HL-60/S4 (cell line): ENCODE measurements around the gene LIPA.
"Not testable (repeated sequence)": the region's sequence is repeated elsewhere in the genome, so short reads cannot be mapped to it uniquely, and the experiment has no call there.

Source experiments
- in situ Hi-C: fragments of 300-500 bp; cut with MboI; formaldehyde crosslinking; loops from 2 replicates; pipeline ENCODE4 v1.14.3; 2022; ENCODE audit warnings: low sequenced_read_pairs

LIPA gene

DNA sequence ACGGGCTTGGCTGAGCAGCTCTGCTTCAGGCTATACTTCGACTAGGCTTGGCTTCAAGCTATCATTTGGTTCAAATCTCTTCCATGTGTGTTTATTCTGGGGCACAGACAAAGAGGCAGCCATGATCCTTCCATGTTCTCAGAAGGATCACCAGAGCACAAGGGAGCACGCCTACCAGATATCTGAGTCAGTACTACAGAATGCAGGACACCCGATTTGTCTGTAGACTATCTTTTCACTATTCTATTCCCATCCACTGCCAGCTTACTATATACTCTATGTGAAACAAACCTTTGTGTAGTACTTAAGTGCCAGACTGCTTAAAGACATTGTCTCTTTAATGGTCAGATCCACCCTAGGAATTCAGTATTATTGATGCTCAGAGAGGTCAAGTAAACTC is 79.6 kb downstream of the LIPA start:
- in situ Hi-C loops = no loop called here

DNA sequence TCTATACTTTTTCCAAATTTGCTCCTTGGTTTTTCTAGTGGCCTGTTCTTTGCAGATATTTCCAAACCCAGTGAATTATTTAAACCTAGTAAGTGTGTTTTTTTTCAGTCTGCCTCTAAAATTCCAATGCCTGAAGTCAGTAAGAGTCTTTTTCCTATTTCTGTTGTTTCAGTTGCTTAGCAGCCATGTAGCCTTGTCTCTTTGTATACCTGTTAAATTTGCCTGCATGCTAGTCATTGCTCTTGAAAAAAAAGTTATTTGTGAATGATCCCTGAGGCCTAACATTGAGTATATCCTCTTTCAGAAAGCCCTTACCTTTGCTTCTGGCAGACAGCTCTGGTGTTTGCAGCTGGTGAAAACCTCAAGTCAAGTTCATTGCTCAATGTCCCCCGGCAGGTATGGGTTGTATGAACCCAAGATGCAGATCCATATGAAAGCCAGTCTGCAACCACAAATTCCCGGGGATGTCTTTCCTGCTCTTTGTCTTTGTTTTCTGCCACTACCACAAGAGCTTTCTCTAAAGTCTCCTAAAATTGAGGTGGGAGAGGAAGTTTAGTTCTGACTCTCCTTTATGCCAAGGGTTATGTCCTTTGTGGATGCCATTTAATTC is 80.2 kb downstream of the LIPA start:
- in situ Hi-C loops = no loop called here

DNA sequence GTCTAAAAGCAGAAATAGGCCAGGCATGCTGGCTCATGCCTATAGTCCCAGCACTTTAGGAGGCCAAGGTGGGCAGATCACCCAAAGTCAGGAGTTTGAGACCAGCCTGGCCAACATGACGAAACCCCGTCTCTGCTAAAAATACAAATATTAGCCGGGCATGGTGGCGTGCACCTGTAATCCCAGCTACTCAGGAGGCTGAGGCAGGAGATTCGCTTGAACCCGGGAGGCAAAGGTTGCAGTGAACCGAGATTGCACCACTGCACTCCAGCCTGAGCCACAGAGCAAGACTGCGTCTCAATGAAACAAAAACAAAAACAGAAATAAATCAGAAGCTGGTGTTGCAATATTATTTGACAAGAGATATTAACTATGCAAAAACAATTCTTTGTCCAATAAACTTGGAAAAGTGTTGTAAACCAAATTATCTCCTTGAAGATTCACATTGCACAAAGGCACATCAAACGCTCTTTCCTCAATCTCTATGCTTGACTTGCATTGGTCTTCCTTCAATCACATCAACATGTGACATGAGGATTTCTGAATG is 83.1 kb downstream of the LIPA start:
- in situ Hi-C loops = not testable (repeated sequence)

DNA sequence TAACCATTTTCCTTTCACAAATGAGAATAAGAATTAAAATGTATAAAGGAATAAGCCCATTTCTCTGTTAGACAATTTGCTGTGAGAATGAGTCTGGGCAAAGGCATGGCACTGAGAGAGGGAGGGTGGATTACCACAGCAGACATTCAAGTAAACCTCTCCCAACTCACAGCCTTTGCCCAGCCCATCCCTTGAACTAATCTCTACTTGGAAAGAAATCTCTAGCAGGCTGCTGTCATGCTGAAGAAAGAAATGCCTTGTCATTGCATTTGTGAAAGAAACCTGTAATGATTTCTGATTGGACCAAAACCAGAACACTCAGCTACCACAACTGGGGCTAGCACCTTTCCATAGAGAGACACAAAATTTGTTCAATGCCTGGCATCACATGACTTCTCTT is 83.7 kb downstream of the LIPA start:
- in situ Hi-C loops = no loop called here

DNA sequence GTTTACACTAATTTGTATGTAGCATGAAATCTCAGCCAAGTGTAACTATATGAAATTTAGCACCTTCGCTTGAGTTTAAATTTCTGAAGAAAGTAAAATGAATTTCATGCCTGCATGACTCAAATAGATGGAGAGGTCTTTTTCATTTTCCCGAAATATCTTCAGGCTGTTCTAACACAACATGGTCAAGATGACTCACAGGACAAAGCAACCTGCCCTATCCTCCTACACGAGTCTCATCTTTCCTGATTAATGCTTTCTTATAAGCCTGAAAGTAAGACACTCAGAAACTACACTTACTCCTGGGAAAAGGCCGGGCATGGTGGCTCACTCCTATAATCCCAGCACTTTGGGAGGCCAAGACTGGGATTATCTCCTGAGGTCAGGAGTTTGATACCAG is 85.7 kb downstream of the LIPA start:
- in situ Hi-C loops = no loop called here

DNA sequence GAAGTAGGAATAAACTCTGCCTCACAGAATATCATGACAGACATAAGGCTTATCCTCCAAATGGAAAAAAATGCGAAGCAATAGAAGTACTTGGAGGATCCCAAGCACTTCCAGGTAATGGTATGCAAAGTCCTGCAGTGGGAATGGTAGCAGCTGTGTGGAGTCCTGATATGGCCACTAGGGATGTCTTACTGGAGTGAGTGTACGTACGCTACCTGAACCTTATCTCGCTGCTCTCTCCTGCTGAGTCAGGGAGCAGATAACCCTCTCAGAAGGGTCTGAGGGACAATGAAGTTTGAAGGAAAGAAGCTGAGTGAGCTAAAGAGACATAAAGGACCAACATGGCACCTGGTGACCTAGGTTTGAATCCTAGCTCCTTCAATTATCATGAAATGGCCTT is 86.7 kb downstream of the LIPA start:
- in situ Hi-C loops = no loop called here

DNA sequence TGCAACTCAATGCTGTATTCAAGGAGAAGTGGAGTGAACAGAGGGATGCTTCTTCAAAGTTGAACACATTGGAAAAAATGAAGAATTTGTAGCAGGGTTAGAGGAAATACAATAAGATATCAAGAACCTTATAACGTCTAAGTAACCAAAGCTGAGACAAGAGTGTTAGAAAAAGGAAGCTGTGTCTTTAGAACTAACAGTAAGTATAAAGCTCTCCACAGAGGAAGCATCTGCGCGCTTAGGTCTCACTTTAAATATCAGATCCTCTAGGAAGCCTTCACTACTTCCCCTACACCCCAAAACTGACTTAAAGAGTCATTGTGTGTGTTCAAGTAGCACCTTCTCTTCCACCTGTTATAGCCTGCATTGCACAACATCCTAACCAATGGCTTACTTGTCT is 87.5 kb downstream of the LIPA start:
- in situ Hi-C loops = no loop called here
